A673 (cell line): ENCODE data around the gene C10orf88. TPM values are rescaled to one million over a fixed set of nuclear protein-coding genes. Genes with fewer than 3 reads are reported as not detected.

Source experiments
- BruUV-seq: library from RNA; stranded (reverse); fragments of 400-500 nt; replicated peaks from 2 replicates; lab custom pipeline; 2021; lab: Mats Ljungman, UMichigan
- CTCF ChIA-PET: fragments of 300-600 bp; sonication (Branson Sonifier 250); formaldehyde crosslinking; loops from one replicate; lab custom pipeline; 2022; ENCODE audit warnings: antibody characterized with exemption; lab: Charles Lee
- POLR2A ChIA-PET: fragments of 300-600 bp; sonication (Branson Sonifier 250); formaldehyde crosslinking; loops from one replicate; lab custom pipeline; 2022; ENCODE audit warnings: antibody characterized with exemption; ENCODE audit not compliant: low non-redundant PET; lab: Charles Lee
- DNase-seq: peaks from one replicate; pipeline ENCODE4 v3.0.0-alpha.2; 2015; ENCODE audit warnings: low spot score
- H3K27ac ChIP-seq: fragments of 200-600 bp; sonication (generic); 2 replicates; pipeline ENCODE4 v1.5.1; 2016; ENCODE audit warnings: mixed run types, low read depth, mild to moderate bottlenecking, mixed read lengths, antibody characterized with exemption, low read length; ENCODE audit not compliant: poor library complexity, severe bottlenecking
- H3K27me3 ChIP-seq: fragments of 200-600 bp; sonication (generic); replicated peaks from 2 replicates; pipeline ENCODE4 v1.6.1; 2017; ENCODE audit warnings: mixed run types, low read depth, mild to moderate bottlenecking, mixed read lengths, antibody characterized with exemption, low read length; ENCODE audit not compliant: insufficient read depth, poor library complexity
- H3K36me3 ChIP-seq: fragments of 200-600 bp; sonication (generic); 2 replicates; pipeline ENCODE4 v1.6.1; 2016; ENCODE audit warnings: mixed run types, mild to moderate bottlenecking, mixed read lengths, antibody characterized with exemption, low read length; ENCODE audit not compliant: insufficient read depth, poor library complexity, severe bottlenecking
- H3K4me1 ChIP-seq: fragments of 200-600 bp; sonication (generic); 2 replicates; pipeline ENCODE4 v1.6.1; 2017; ENCODE audit warnings: mixed run types, mild to moderate bottlenecking, mixed read lengths, antibody characterized with exemption, low read length; ENCODE audit not compliant: insufficient read depth, poor library complexity, severe bottlenecking
- H3K4me3 ChIP-seq: fragments of 200-600 bp; sonication (generic); 2 replicates; pipeline ENCODE4 v1.5.1; 2016; ENCODE audit warnings: low read depth, mixed run types, mild to moderate bottlenecking, mixed read lengths, low read length; ENCODE audit not compliant: poor library complexity, severe bottlenecking
- H3K9me3 ChIP-seq: fragments of 200-600 bp; sonication (generic); 2 replicates; pipeline ENCODE4 v1.6.1; 2016; ENCODE audit warnings: mixed run types, low read depth, mild to moderate bottlenecking, mixed read lengths, antibody characterized with exemption, low read length; ENCODE audit not compliant: poor library complexity, severe bottlenecking
- EZH2 ChIP-seq: fragments of 200-600 bp; sonication (generic); IDR thresholded peaks from 2 replicates; pipeline ENCODE4 v1.6.1; 2017; ENCODE audit warnings: borderline replicate concordance, low read depth, mild to moderate bottlenecking, mixed read lengths, antibody characterized with exemption, low read length; ENCODE audit not compliant: poor library complexity, severe bottlenecking
- intact Hi-C: fragments of 100-400 bp; cut with micrococcal nuclease; formaldehyde crosslinking; loops from one replicate; pipeline ENCODE4 v1.10.0; 2022; ENCODE audit not compliant: unreplicated experiment
- total RNA-seq: library from RNA; stranded (reverse); gene quantifications from 2 replicates; pipeline ENCODE4 v1.2.3, GENCODE V29; 2021
- TF ChIP-seq, protein P1 (sequence below): fragments of 300-800, 200-600 bp; sonication (generic); conservative IDR thresholded peaks from 2 replicates; pipeline ENCODE4 v1.5.1; 2017; ENCODE audit warnings: low read depth, mild to moderate bottlenecking, antibody characterized with exemption, low read length, moderate library complexity, mixed read lengths

The C10orf88 gene
- total RNA-seq, 1 experiment from 2014 or later = 17.7 TPM

DNA sequence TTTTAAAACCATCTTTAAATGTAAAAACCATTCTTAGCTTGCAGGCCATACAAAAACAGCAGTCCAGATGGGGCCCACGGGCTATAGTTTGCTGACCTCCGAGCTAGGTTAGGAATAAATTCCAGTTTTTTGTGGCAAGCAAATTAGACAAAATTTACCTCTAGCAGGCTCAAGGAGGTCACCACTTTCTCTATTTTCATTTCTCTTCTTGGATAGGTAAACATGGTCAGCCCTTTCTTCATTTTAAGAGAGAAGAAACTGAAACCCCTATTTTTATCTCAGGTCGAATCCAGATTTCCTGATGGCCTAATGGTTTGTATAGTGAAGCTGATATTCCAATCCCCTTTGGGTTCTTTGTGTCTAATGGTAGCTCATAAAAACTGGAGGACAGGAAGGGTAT is 43.8 kb upstream of the C10orf88 start:
- Histone ChIP-seq H3K4me1 (no peaks in the 10 kb centered on the region), H3K9me3 (no peaks in the 10 kb centered on the region), H3K27me3 (no peaks in the 10 kb centered on the region), H3K27ac (no peak overlapping the region), H3K4me3 (no peak overlapping the region), H3K36me3 (peaks cover 15% of the 10 kb centered on the region)
- no TSS peak for BruUV-seq
- TF ChIP-seq, protein P1, sequence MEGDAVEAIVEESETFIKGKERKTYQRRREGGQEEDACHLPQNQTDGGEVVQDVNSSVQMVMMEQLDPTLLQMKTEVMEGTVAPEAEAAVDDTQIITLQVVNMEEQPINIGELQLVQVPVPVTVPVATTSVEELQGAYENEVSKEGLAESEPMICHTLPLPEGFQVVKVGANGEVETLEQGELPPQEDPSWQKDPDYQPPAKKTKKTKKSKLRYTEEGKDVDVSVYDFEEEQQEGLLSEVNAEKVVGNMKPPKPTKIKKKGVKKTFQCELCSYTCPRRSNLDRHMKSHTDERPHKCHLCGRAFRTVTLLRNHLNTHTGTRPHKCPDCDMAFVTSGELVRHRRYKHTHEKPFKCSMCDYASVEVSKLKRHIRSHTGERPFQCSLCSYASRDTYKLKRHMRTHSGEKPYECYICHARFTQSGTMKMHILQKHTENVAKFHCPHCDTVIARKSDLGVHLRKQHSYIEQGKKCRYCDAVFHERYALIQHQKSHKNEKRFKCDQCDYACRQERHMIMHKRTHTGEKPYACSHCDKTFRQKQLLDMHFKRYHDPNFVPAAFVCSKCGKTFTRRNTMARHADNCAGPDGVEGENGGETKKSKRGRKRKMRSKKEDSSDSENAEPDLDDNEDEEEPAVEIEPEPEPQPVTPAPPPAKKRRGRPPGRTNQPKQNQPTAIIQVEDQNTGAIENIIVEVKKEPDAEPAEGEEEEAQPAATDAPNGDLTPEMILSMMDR = no peak
- no peak for TF ChIP-seq EZH2
- intact Hi-C loops = no loop called here
- no peak for DNase-seq
- CTCF ChIA-PET = no interaction called here
- POLR2A ChIA-PET = no interaction called here

DNA sequence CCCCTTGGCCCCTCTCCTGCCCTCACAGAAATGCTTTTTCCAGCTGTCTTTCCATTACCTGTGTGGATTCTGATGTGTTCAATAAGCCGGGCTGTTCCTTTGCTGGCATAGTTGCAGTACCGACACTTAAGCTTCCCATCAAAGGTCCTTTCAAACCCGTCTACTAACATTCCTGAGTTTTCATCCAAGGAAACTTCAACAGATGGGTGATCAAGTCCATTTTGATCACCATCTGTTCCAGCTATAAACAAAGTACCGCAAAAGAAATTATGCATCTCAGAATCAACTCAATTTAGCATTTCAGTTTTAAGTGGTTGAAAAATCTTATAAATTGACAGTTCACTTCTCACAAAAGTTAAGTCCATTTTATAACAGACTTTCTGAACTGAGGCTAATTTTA is 41.9 kb upstream of the C10orf88 start:
- Histone ChIP-seq H3K36me3 (peaks cover 15% of the 10 kb centered on the region), H3K27me3 (no peaks in the 10 kb centered on the region), H3K9me3 (no peaks in the 10 kb centered on the region), H3K4me3 (no peak overlapping the region), H3K27ac (no peak overlapping the region), H3K4me1 (no peaks in the 10 kb centered on the region)
- ChIA-PET CTCF (no interaction called here), POLR2A (no interaction called here)
- intact Hi-C loops = no loop called here
- DNase-seq = no peak
- no peak for TF ChIP-seq EZH2
- TF ChIP-seq, protein P1 = no peak
- BruUV-seq = no TSS peak

DNA sequence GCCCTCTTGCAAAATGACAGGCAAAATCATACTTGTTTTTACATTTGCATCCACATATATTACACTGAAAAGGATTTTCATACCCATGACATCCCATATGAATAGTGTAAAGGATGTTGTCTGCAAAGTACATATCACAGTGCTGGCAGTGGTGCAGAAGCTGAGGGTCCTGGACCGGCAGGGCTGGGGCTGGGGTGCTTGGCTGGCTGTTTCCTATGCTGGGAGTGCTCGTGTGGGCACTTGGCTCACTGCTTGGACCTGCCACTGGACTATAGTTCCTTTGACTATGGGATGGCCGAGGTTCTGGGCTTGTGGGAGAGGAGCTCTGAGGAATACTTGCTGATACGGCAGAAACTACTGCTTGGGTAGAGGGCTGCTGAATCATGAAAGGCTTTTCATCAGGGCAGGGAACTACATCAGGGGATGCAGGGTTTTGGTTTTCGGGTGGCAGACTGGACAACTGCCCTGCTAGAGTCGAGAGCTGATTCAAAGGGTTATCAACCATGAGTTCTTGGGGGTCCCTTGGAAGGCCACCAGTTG is 39.8 kb upstream of the C10orf88 start:
- Histone ChIP-seq H3K9me3 (no peaks in the 10 kb centered on the region), H3K27ac (no peak overlapping the region), H3K36me3 (peaks cover 15% of the 10 kb centered on the region), H3K4me1 (no peaks in the 10 kb centered on the region), H3K27me3 (no peaks in the 10 kb centered on the region), H3K4me3 (no peak overlapping the region)
- TF ChIP-seq, protein P1 = no peak
- no peak for TF ChIP-seq EZH2
- no peak for DNase-seq
- POLR2A ChIA-PET = no interaction called here
- no TSS peak for BruUV-seq
- intact Hi-C loops = no loop called here
- CTCF ChIA-PET = no interaction called here
